HG03064 (cell line): ENCODE data around the gene DACT1.
"Not testable (repeated sequence)": the region's sequence is repeated elsewhere in the genome, so short reads cannot be mapped to it uniquely, and the experiment has no call there.

ENCODE experiments used
- ATAC-seq: cut with Tn5 transposase; IDR thresholded peaks from one replicate; pipeline ENCODE4 v1.9.1; 2021; ENCODE audit warnings: low read depth; ENCODE audit not compliant: unreplicated experiment

DACT1 gene

GRCh38 chr14:58637391-58638230, at the start of gene DACT1:
Gene DACT1 (plus strand): TSS chr14:58637962. CDS start chr14:58638203, 241 bp downstream.
- ATAC-seq: peak; percentile 42

- ATAC-seq: not testable (repeated sequence)
Measured at GRCh38 chr14:58588321-58588720, 49.4 kb upstream of the DACT1 start.

GRCh38 chr14:58593977-58594376, 43.8 kb upstream of the DACT1 start:
- no peak for ATAC-seq

GRCh38 chr14:58597041-58597440, 40.7 kb upstream of the DACT1 start:
- no peak for ATAC-seq

- ATAC-seq: no peak
Measured at GRCh38 chr14:58598028-58598803, 39.5 kb upstream of the DACT1 start.

GRCh38 chr14:58598804-58599525, 38.8 kb upstream of the DACT1 start:
- no peak for ATAC-seq

- no peak for ATAC-seq
Measured at GRCh38 chr14:58599707-58600106, 38.1 kb upstream of the DACT1 start.

- ATAC-seq: no peak
Measured at GRCh38 chr14:58605465-58605864, 32.3 kb upstream of the DACT1 start.

- no peak for ATAC-seq
Measured at GRCh38 chr14:58607131-58607951, 30.4 kb upstream of the DACT1 start.

- ATAC-seq: no peak
Measured at GRCh38 chr14:58607952-58608317, 29.8 kb upstream of the DACT1 start.

GRCh38 chr14:58617619-58618018, 20.1 kb upstream of the DACT1 start:
- no peak for ATAC-seq

GRCh38 chr14:58620011-58620410, 17.8 kb upstream of the DACT1 start:
- ATAC-seq: no peak

GRCh38 chr14:58625438-58625837, 12.3 kb upstream of the DACT1 start:
- ATAC-seq: no peak

- no peak for ATAC-seq
Measured at GRCh38 chr14:58626431-58626831, 11.3 kb upstream of the DACT1 start.

GRCh38 chr14:58628406-58628805, 9.4 kb upstream of the DACT1 start:
- no peak for ATAC-seq

GRCh38 chr14:58629281-58629680, 8.5 kb upstream of the DACT1 start:
- no peak for ATAC-seq

GRCh38 chr14:58631732-58632131, 6.0 kb upstream of the DACT1 start:
- no peak for ATAC-seq

- no peak for ATAC-seq
Measured at GRCh38 chr14:58633831-58634230, 3.9 kb upstream of the DACT1 start.

- ATAC-seq: no peak
Measured at GRCh38 chr14:58634406-58635090, 3.2 kb upstream of the DACT1 start.
